B cell (primary cell): ENCODE results near the gene SLC35E3. TPM values are rescaled to one million over a fixed set of nuclear protein-coding genes. Genes with fewer than 3 reads are reported as not detected.
A peak's percentile ranks its signal among the peaks of the same experiment; 100 is the strongest.

Experiments used
- ATAC-seq: fragments of 200-7000 bp; cut with Tn5 transposase; one replicate; pipeline ENCODE4 v1.10.0; 2021; ENCODE audit warnings: low read depth, mild to moderate bottlenecking, moderate number of reproducible peaks, moderate library complexity
- CTCF ChIA-PET: fragments of 350-600 bp; sonication (Branson Sonifier 250); formaldehyde crosslinking; loops from one replicate; lab custom pipeline; 2021; ENCODE audit warnings: antibody characterized with exemption, inconsistent platforms; lab: Charles Lee
- POLR2A ChIA-PET: fragments of 350-600 bp; sonication (Branson Sonifier 250); formaldehyde crosslinking; loops from one replicate; lab custom pipeline; 2021; ENCODE audit warnings: antibody characterized with exemption; lab: Charles Lee
- DNase-seq: peaks from one replicate; pipeline ENCODE4 v3.0.0; 2013
- H2AFZ ChIP-seq: 2 replicates; pipeline ENCODE4 v1.6.1; 2012; ENCODE audit warnings: mild to moderate bottlenecking, low read depth, low read length; ENCODE audit not compliant: insufficient read depth, poor library complexity, severe bottlenecking
- H3K27ac ChIP-seq, 2 donors: 1 replicate in 1 of 2; 2 replicates in 1 of 2; pipeline ENCODE4 v1.5.1; 2012 to 2013; ENCODE audit warnings: low read length in 2 of 2, mild to moderate bottlenecking in 2 of 2, moderate library complexity in 1 of 2
- H3K27me3 ChIP-seq, 4 experiments: fragments of 200-600 bp in 1 of 4; sonication (generic) in 1 of 4; replicated peaks in 1 of 4; 1 replicate in 2 of 4; 2 replicates in 2 of 4; pipeline versions ENCODE4 v1.6.1 to v1.7.0; 2013 to 2016; ENCODE audit warnings: low read length in 3 of 4, mild to moderate bottlenecking in 2 of 4, mixed read lengths in 1 of 4, moderate library complexity in 1 of 4; ENCODE audit not compliant: insufficient read depth in 4 of 4, control insufficient read depth in 3 of 4; ENCODE audit errors: control extremely low read depth in 1 of 4
- H3K36me3 ChIP-seq, 2 experiments: replicated peaks in 1 of 2; 1 replicate in 1 of 2; 2 replicates in 1 of 2; pipeline versions ENCODE4 v1.6.1 to v1.7.1; 2013; ENCODE audit warnings: low read length in 1 of 2; ENCODE audit not compliant: insufficient read depth in 2 of 2, control insufficient read depth in 1 of 2; ENCODE audit errors: control extremely low read depth in 1 of 2, extremely low read depth in 1 of 2
- H3K4me1 ChIP-seq, 2 donors: fragments of 200-600 bp in 1 of 2; sonication (generic) in 1 of 2; 1 replicate in 1 of 2; 2 replicates in 1 of 2; pipeline versions ENCODE4 v1.5.1 to v1.6.1; 2013 to 2017; ENCODE audit warnings: low read length in 2 of 2; ENCODE audit not compliant: control insufficient read depth in 2 of 2, insufficient read depth in 2 of 2
- H3K4me2 ChIP-seq: replicated peaks from 2 replicates; pipeline ENCODE3; 2012; ENCODE audit warnings: mild to moderate bottlenecking, low read depth, low read length; ENCODE audit not compliant: poor library complexity, severe bottlenecking
- H3K4me3 ChIP-seq, 5 experiments: fragments of 200-600 bp in 1 of 5; sonication (generic) in 1 of 5; 1 replicate in 3 of 5; 2 replicates in 2 of 5; pipeline versions ENCODE4 v1.5.1 to v1.7.0; 2011 to 2016; ENCODE audit warnings: low read length in 4 of 5, mild to moderate bottlenecking in 4 of 5, low read depth in 2 of 5, control low read depth in 1 of 5, moderate library complexity in 1 of 5; ENCODE audit not compliant: insufficient read depth in 1 of 5; ENCODE audit errors: control extremely low read depth in 1 of 5, extremely low read depth in 1 of 5
- H3K79me2 ChIP-seq: fragments of 200-600 bp; sonication (generic); one replicate; pipeline ENCODE4 v1.6.0; 2016; ENCODE audit warnings: low read length; ENCODE audit not compliant: control insufficient read depth, insufficient read depth
- H3K9ac ChIP-seq: fragments of 200-600 bp; sonication (generic); 2 replicates; pipeline ENCODE4 v1.6.1; 2017; ENCODE audit warnings: mild to moderate bottlenecking, low read length, moderate library complexity
- H3K9me3 ChIP-seq, 3 donors: one replicate each; pipeline versions ENCODE4 v1.6.1 to v1.7.1; 2013; ENCODE audit warnings: low read length in 2 of 3; ENCODE audit not compliant: control insufficient read depth in 2 of 3, insufficient read depth in 1 of 3; ENCODE audit errors: control extremely low read depth in 1 of 3
- H4K20me1 ChIP-seq: 2 replicates; pipeline ENCODE4 v1.6.0; 2012; ENCODE audit warnings: mild to moderate bottlenecking, low read length; ENCODE audit not compliant: insufficient read depth, control insufficient read depth, poor library complexity, severe bottlenecking
- H3K27ac Mint-ChIP-seq: one replicate; pipeline ENCODE4 v1.8.0; 2021; ENCODE audit warnings: mixed read lengths
- H3K27me3 Mint-ChIP-seq: one replicate; pipeline ENCODE4 v1.8.0; 2021; ENCODE audit warnings: mixed read lengths
- H3K4me1 Mint-ChIP-seq: one replicate; pipeline ENCODE4 v1.8.0; 2021; ENCODE audit warnings: mixed read lengths
- H3K4me3 Mint-ChIP-seq: one replicate; pipeline ENCODE4 v1.8.0; 2021; ENCODE audit warnings: mixed read lengths
- H3K9me3 Mint-ChIP-seq: one replicate; pipeline ENCODE4 v1.8.0; 2022; ENCODE audit warnings: mixed read lengths; ENCODE audit not compliant: insufficient read depth
- CTCF ChIP-seq: fragments of 200-600 bp; IDR thresholded peaks from one replicate; pipeline ENCODE4 v1.8.0; 2022; ENCODE audit warnings: antibody characterized with exemption, mild to moderate bottlenecking
- EZH2 ChIP-seq: IDR thresholded peaks from 2 replicates; pipeline ENCODE4 v1.6.1; 2012; ENCODE audit warnings: borderline replicate concordance, low read depth, mild to moderate bottlenecking, moderate library complexity, low read length; ENCODE audit not compliant: insufficient read depth, poor library complexity, severe bottlenecking
- WGBS: methylation state at CpG from one replicate; pipeline ENCODE4 v1.1.5; 2013; ENCODE audit warnings: missing lambda C conversion rate; ENCODE audit not compliant: insufficient coverage; 5-methylcytosine and 5-hydroxymethylcytosine counted together
- intact Hi-C: fragments of 100-400 bp; cut with micrococcal nuclease; formaldehyde crosslinking; loops from one replicate; pipeline ENCODE4 v1.10.0; 2022
- polyA plus RNA-seq: library from polyadenylated mRNA; depleted of rRNA; stranded (reverse); fragments of >200 nt; gene quantifications from 2 replicates; pipeline ENCODE4 v1.2.3, GENCODE V29; 2012
- total RNA-seq, 2 donors: library from RNA; stranded (reverse); fragments of 120-200 nt in 1 of 2; gene quantifications; 1 replicate in 1 of 2; 2 replicates in 1 of 2; pipeline versions ENCODE4 v1.2.3 to v1.2.4, GENCODE V29; 2013 to 2022

SLC35E3 gene
- total and polyA plus RNA-seq, 2 donors (not counting 1 experiment from before 2014, with no cell fraction given), result 7.0 to 15.1 TPM

GRCh38 chr12:68808388-68809189 lies 62.6 kb downstream of the SLC35E3 start:
- H3K79me2 ChIP-seq, result peaks cover 25% of the 10 kb centered on the region
- H3K9me3 Mint-ChIP-seq, result no peaks in the 10 kb centered on the region
- H3K4me3 Mint-ChIP-seq, result peak overlapping the region; percentile 97
- peaks cover 21% of the 10 kb centered on the region for H3K4me1 Mint-ChIP-seq
- DNase-seq (peak; percentile 65), ATAC-seq (peak; percentile 26)
- CTCF ChIA-PET, result interaction anchor here (0.7 to 2.1 kb wide), 13 partner anchors 9 to 261 kb away, joined by 3 to 19 read pairs (median 4); partner anchors contain the start of genes CPM and SLC35E3
- peaks cover 6% of the 10 kb centered on the region for H4K20me1 ChIP-seq
- H3K4me2 ChIP-seq, result peak overlapping the region; percentile 85
- H3K27me3 Mint-ChIP-seq, result no peaks in the 10 kb centered on the region
- peaks cover 5 to 18% of the 10 kb centered on the region in 2 experiments for H3K36me3 ChIP-seq
- peak overlapping the region; percentile 99 for H3K27ac Mint-ChIP-seq
- peak overlapping the region; percentile 92 for H2AFZ ChIP-seq
- H3K4me3 ChIP-seq, result peak overlapping the region; percentile 65 to 95 (median 84)
- intact Hi-C loops, result loop anchor here (1.0 to 10.0 kb wide), 6 partner anchors 22 to 1161 kb away; partner anchors contain the start of genes DYRK2, IL26, MDM1 and NUP107
- H3K9ac ChIP-seq, result peak overlapping the region; percentile 90
- WGBS, result 1% methylated on average over 57 of the region's 61 CpGs
- H3K9me3 ChIP-seq, result no peaks in the 10 kb centered on the region
- peaks cover 11% of the 10 kb centered on the region in 2 donors for H3K4me1 ChIP-seq
- H3K27me3 ChIP-seq, result no peaks in the 10 kb centered on the region
- TF ChIP-seq CTCF, result peak; percentile 24
- TF ChIP-seq EZH2, result no peak
- POLR2A ChIA-PET, result interaction anchor here (0.5 to 2.6 kb wide), 9 partner anchors 12 to 1540 kb away, joined by 3 to 29 read pairs (median 3); partner anchors contain the start of genes CAND1, RAP1B and SLC35E3
- peak overlapping the region; percentile 92 to 95 for H3K27ac ChIP-seq
